HepG2 (cell line): ENCODE data around the gene OPA3. TPM values are rescaled to one million over a fixed set of nuclear protein-coding genes. Genes with fewer than 3 reads are reported as not detected.

Source experiments
- ARNTL ChIP-seq: sonication (generic); formaldehyde crosslinking; IDR thresholded peaks from 2 replicates; pipeline ENCODE4 v1.4.0; 2020; ENCODE audit warnings: mild to moderate bottlenecking, missing genetic modification reagents
- DR1 ChIP-seq: sonication (generic); formaldehyde crosslinking; IDR thresholded peaks from 2 replicates; pipeline ENCODE4 v1.8.0; 2021; ENCODE audit warnings: mild to moderate bottlenecking, missing genetic modification reagents, inconsistent platforms
- ELF4 ChIP-seq: sonication (generic); formaldehyde crosslinking; IDR thresholded peaks from 2 replicates; pipeline ENCODE4 v1.5.0; 2020; ENCODE audit warnings: missing genetic modification reagents, mild to moderate bottlenecking, moderate library complexity, borderline replicate concordance
- FOSL2 ChIP-seq: sonication (generic); formaldehyde crosslinking; IDR thresholded peaks from 2 replicates; pipeline ENCODE4 v1.4.0; 2020; ENCODE audit warnings: missing genetic modification reagents
- KAT2B ChIP-seq: fragments of 150-350 bp; IDR thresholded peaks from 2 replicates; pipeline ENCODE4 v1.6.1; 2014; ENCODE audit warnings: low read depth, low read length, borderline replicate concordance
- KLF11 ChIP-seq: IDR thresholded peaks from 2 replicates; pipeline ENCODE4 v1.6.1; 2016; ENCODE audit warnings: missing compliant biosample characterization
- MED13 ChIP-seq: sonication (generic); formaldehyde crosslinking; IDR thresholded peaks from 2 replicates; pipeline ENCODE4 v1.5.0; 2020; ENCODE audit warnings: missing genetic modification reagents
- ZBTB21 ChIP-seq: sonication (generic); formaldehyde crosslinking; IDR thresholded peaks from 2 replicates; pipeline ENCODE4 v1.4.0; 2020; ENCODE audit warnings: missing genetic modification reagents
- ZFP36L1 ChIP-seq: sonication (generic); formaldehyde crosslinking; IDR thresholded peaks from 2 replicates; pipeline ENCODE4 v1.8.0; 2022; ENCODE audit warnings: mild to moderate bottlenecking, missing genetic modification reagents, moderate library complexity
- ZNF383 ChIP-seq: sonication (generic); formaldehyde crosslinking; IDR thresholded peaks from 2 replicates; pipeline ENCODE4 v1.4.0; 2020; ENCODE audit warnings: missing genetic modification reagents, mild to moderate bottlenecking, borderline replicate concordance
- ZNF547 ChIP-seq: sonication (generic); formaldehyde crosslinking; IDR thresholded peaks from 2 replicates; pipeline ENCODE4 v1.5.1; 2020; ENCODE audit warnings: mild to moderate bottlenecking, missing genetic modification reagents
- polyA plus RNA-seq, 8 experiments: library from polyadenylated mRNA; depleted of rRNA in 3 of 8; stranded (reverse) in 7 of 8; unstranded in 1 of 8; fragments of >200 nt; fragmentation: Illumina TruSeq in 4 of 8; extraction: Trizol in 4 of 8; gene quantifications; 2 replicates each; pipeline versions ENCODE4 v1.2.1 to v1.2.3, GENCODE V29; 2011 to 2016; ENCODE audit warnings: low read depth in 4 of 8, missing spikeins in 1 of 8, mixed read lengths in 1 of 8; ENCODE audit not compliant: insufficient read depth in 1 of 8
- total RNA-seq, 5 experiments: library from RNA; depleted of rRNA; stranded (reverse); fragments of >200 nt; fragmentation: Illumina TruSeq; extraction: Trizol; gene quantifications; 2 replicates each; pipeline ENCODE4 v1.2.3, GENCODE V29; 2016; ENCODE audit warnings: low read depth in 1 of 5
- TF ChIP-seq, protein P1 (sequence below): sonication (generic); formaldehyde crosslinking; IDR thresholded peaks from 2 replicates; pipeline ENCODE4 v1.4.0; 2020; ENCODE audit warnings: missing genetic modification reagents
- TF ChIP-seq, protein P2 (sequence below): sonication (generic); formaldehyde crosslinking; IDR thresholded peaks from 2 replicates; pipeline ENCODE4 v1.5.0; 2020; ENCODE audit warnings: missing genetic modification reagents
- TF ChIP-seq, protein P3 (sequence below): sonication (generic); formaldehyde crosslinking; IDR thresholded peaks from 2 replicates; pipeline ENCODE4 v1.4.0; 2020; ENCODE audit warnings: low read depth, missing genetic modification reagents
- TF ChIP-seq, protein P4 (sequence below): sonication (generic); formaldehyde crosslinking; IDR thresholded peaks from 2 replicates; pipeline ENCODE4 v1.4.0; 2020; ENCODE audit warnings: low read depth, mild to moderate bottlenecking, missing genetic modification reagents
- TF ChIP-seq, protein P5 (sequence below): sonication (generic); formaldehyde crosslinking; IDR thresholded peaks from 2 replicates; pipeline ENCODE4 v1.5.0; 2020; ENCODE audit warnings: missing genetic modification reagents

Gene OPA3
- total and polyA plus RNA-seq, 2 of the 13 experiments (the other 11 are each of a cell fraction or from before 2014, with no cell fraction given) = 8.3 to 17.7 TPM

DNA sequence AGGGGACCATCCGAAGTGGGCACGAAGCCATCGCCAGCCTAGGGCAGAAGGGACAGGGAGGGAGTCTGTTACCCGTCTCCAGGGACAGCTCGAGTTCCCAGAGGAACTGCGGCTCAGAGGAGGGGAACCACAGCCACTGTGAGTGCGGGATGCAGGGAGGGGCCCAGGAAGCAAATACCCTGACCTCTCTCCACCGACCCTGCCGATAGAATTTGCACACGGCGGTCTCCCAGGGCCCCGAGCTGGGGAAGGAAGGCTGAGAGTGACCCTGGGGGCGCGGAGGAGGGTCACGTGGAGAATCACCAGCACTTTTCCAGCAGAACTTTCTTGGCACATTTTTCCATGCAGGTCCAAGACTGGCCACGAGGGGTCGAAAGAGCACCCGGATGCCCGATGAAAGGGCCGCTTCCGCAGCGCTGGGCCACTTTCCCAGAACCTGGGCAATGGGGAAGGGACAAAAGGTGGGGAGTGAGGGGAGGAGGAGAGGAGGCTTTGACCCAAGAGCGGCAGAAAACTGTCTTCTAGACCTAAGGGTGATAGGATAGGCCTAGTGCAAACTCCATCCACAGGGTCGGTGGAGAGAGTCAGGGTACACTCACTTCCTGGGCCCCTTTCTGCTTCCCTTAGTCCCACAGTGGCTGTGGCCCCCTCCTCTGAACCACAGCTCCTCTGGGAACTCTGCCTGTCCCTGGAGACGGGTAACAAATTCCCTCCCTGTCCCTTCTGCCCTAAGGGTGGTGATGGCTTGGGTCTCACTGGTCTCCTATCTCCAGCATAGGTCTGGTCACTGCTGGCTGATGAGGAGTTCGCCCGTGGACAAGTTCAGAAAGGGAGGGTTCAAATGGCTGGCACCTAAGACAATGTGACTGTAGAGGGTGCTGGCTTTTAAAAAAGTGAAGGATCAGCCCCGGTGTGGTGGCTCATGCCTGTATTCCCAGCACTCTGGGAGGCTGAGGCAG, 22.7 kb upstream of the OPA3 start (continued):
- TF ChIP-seq, protein P1, sequence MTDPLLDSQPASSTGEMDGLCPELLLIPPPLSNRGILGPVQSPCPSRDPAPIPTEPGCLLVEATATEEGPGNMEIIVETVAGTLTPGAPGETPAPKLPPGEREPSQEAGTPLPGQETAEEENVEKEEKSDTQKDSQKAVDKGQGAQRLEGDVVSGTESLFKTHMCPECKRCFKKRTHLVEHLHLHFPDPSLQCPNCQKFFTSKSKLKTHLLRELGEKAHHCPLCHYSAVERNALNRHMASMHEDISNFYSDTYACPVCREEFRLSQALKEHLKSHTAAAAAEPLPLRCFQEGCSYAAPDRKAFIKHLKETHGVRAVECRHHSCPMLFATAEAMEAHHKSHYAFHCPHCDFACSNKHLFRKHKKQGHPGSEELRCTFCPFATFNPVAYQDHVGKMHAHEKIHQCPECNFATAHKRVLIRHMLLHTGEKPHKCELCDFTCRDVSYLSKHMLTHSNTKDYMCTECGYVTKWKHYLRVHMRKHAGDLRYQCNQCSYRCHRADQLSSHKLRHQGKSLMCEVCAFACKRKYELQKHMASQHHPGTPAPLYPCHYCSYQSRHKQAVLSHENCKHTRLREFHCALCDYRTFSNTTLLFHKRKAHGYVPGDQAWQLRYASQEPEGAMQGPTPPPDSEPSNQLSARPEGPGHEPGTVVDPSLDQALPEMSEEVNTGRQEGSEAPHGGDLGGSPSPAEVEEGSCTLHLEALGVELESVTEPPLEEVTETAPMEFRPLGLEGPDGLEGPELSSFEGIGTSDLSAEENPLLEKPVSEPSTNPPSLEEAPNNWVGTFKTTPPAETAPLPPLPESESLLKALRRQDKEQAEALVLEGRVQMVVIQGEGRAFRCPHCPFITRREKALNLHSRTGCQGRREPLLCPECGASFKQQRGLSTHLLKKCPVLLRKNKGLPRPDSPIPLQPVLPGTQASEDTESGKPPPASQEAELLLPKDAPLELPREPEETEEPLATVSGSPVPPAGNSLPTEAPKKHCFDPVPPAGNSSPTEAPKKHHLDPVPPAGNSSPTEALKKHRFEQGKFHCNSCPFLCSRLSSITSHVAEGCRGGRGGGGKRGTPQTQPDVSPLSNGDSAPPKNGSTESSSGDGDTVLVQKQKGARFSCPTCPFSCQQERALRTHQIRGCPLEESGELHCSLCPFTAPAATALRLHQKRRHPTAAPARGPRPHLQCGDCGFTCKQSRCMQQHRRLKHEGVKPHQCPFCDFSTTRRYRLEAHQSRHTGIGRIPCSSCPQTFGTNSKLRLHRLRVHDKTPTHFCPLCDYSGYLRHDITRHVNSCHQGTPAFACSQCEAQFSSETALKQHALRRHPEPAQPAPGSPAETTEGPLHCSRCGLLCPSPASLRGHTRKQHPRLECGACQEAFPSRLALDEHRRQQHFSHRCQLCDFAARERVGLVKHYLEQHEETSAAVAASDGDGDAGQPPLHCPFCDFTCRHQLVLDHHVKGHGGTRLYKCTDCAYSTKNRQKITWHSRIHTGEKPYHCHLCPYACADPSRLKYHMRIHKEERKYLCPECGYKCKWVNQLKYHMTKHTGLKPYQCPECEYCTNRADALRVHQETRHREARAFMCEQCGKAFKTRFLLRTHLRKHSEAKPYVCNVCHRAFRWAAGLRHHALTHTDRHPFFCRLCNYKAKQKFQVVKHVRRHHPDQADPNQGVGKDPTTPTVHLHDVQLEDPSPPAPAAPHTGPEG (CRISPR knock-in tag) = no peak
- TF ChIP-seq, protein P2, sequence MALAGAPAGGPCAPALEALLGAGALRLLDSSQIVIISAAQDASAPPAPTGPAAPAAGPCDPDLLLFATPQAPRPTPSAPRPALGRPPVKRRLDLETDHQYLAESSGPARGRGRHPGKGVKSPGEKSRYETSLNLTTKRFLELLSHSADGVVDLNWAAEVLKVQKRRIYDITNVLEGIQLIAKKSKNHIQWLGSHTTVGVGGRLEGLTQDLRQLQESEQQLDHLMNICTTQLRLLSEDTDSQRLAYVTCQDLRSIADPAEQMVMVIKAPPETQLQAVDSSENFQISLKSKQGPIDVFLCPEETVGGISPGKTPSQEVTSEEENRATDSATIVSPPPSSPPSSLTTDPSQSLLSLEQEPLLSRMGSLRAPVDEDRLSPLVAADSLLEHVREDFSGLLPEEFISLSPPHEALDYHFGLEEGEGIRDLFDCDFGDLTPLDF (CRISPR knock-in tag) = no peak
- TF ChIP-seq KLF11 (CRISPR knock-in tag) (no peak), ZFP36L1 (no peak), FOSL2 (CRISPR knock-in tag) (no peak), ZNF383 (CRISPR knock-in tag) (no peak), DR1 (CRISPR knock-in tag) (no peak), KAT2B (no peak), MED13 (CRISPR knock-in tag) (no peak), ZNF547 (CRISPR knock-in tag) (no peak; the same call in 1 of the 2 replicates), ZBTB21 (no peak), ARNTL (peak; percentile 4; the same call in 1 of the 2 replicates), ELF4 (CRISPR knock-in tag) (no peak)
- TF ChIP-seq, protein P3, sequence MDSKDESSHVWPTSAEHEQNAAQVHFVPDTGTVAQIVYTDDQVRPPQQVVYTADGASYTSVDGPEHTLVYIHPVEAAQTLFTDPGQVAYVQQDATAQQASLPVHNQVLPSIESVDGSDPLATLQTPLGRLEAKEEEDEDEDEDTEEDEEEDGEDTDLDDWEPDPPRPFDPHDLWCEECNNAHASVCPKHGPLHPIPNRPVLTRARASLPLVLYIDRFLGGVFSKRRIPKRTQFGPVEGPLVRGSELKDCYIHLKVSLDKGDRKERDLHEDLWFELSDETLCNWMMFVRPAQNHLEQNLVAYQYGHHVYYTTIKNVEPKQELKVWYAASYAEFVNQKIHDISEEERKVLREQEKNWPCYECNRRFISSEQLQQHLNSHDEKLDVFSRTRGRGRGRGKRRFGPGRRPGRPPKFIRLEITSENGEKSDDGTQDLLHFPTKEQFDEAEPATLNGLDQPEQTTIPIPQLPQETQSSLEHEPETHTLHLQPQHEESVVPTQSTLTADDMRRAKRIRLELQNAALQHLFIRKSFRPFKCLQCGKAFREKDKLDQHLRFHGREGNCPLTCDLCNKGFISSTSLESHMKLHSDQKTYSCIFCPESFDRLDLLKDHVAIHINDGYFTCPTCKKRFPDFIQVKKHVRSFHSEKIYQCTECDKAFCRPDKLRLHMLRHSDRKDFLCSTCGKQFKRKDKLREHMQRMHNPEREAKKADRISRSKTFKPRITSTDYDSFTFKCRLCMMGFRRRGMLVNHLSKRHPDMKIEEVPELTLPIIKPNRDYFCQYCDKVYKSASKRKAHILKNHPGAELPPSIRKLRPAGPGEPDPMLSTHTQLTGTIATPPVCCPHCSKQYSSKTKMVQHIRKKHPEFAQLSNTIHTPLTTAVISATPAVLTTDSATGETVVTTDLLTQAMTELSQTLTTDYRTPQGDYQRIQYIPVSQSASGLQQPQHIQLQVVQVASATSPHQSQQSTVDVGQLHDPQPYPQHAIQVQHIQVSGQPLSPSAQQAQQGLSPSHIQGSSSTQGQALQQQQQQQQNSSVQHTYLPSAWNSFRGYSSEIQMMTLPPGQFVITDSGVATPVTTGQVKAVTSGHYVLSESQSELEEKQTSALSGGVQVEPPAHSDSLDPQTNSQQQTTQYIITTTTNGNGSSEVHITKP (CRISPR knock-in tag) = no peak
- TF ChIP-seq, protein P4, sequence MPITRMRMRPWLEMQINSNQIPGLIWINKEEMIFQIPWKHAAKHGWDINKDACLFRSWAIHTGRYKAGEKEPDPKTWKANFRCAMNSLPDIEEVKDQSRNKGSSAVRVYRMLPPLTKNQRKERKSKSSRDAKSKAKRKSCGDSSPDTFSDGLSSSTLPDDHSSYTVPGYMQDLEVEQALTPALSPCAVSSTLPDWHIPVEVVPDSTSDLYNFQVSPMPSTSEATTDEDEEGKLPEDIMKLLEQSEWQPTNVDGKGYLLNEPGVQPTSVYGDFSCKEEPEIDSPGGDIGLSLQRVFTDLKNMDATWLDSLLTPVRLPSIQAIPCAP (CRISPR knock-in tag) = no peak
- TF ChIP-seq, protein P5, sequence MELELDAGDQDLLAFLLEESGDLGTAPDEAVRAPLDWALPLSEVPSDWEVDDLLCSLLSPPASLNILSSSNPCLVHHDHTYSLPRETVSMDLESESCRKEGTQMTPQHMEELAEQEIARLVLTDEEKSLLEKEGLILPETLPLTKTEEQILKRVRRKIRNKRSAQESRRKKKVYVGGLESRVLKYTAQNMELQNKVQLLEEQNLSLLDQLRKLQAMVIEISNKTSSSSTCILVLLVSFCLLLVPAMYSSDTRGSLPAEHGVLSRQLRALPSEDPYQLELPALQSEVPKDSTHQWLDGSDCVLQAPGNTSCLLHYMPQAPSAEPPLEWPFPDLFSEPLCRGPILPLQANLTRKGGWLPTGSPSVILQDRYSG (CRISPR knock-in tag) = no peak
